ENCODE measurements around the gene CCDC73.

GRCh38 chr11:32829157-32829679 is 34.8 kb upstream of the CCDC73 start:
- TF ChIP-seq FOXK2 (IDR thresholded peaks at IDR 0.05) (no peak), BHLHE40 (IDR thresholded peaks at IDR 0.05; ENCODE audit: borderline replicate concordance) (no peak), SP1 (IDR thresholded peaks at IDR 0.05) (no peak), SUZ12 (IDR thresholded peaks at IDR 0.05) (no peak), ELF4 (IDR thresholded peaks at IDR 0.05) (no peak), FOXM1 (IDR thresholded peaks at IDR 0.05; ENCODE audit: borderline replicate concordance) (no peak), TARDBP (IDR thresholded peaks at IDR 0.05) (no peak), FOXA1 (IDR thresholded peaks at IDR 0.05) (no peak), PKNOX1 (IDR thresholded peaks at IDR 0.05) (no peak), CTBP1 (IDR thresholded peaks at IDR 0.05; ENCODE audit: borderline replicate concordance) (no peak), ARNT (IDR thresholded peaks at IDR 0.05) (no peak), NFRKB (IDR thresholded peaks at IDR 0.05) (no peak), L3MBTL2 (conservative IDR thresholded peaks at IDR 0.05) (no peak)
